WTC11 (cell line): Measurements from ENCODE around the gene SDHA. TPM values are rescaled to one million over a fixed set of nuclear protein-coding genes. Genes with fewer than 3 reads are reported as not detected.
"Not testable (repeated sequence)": the region's sequence is repeated elsewhere in the genome, so short reads cannot be mapped to it uniquely, and the experiment has no call there.

Experiments
- ATAC-seq: fragments of 200-7000 bp; cut with Tn5 transposase; 2 replicates; pipeline ENCODE4 v1.10.0; 2021; ENCODE audit warnings: mild to moderate bottlenecking, moderate library complexity
- CTCF ChIA-PET: fragments of 300-600 bp; sonication (Branson Sonifier 250); formaldehyde crosslinking; loops from one replicate; lab custom pipeline; 2021; ENCODE audit warnings: antibody characterized with exemption; lab: Charles Lee
- POLR2A ChIA-PET: fragments of 350-600 bp; sonication (Branson Sonifier 250); formaldehyde crosslinking; loops from one replicate; lab custom pipeline; 2021; ENCODE audit warnings: antibody characterized with exemption; lab: Charles Lee
- DNase-seq: peaks from one replicate; pipeline ENCODE4 v3.0.0; 2021; ENCODE audit warnings: low spot score
- H3K27ac Mint-ChIP-seq: 2 replicates; pipeline ENCODE4 v1.8.0; 2021; ENCODE audit warnings: mixed read lengths
- H3K27me3 Mint-ChIP-seq: 2 replicates; pipeline ENCODE4 v1.8.0; 2021; ENCODE audit warnings: low read depth, mild to moderate bottlenecking, moderate library complexity, mixed read lengths
- H3K36me3 Mint-ChIP-seq: 2 replicates; pipeline ENCODE4 v1.8.0; 2021; ENCODE audit warnings: mixed read lengths
- H3K4me1 Mint-ChIP-seq: 2 replicates; pipeline ENCODE4 v1.8.0; 2022; ENCODE audit warnings: mixed read lengths
- H3K4me3 Mint-ChIP-seq: 2 replicates; pipeline ENCODE4 v1.8.0; 2021; ENCODE audit warnings: mild to moderate bottlenecking, moderate library complexity, mixed read lengths
- H3K9me3 Mint-ChIP-seq: 2 replicates; pipeline ENCODE4 v1.8.0; 2021; ENCODE audit warnings: mixed read lengths
- ATF1 ChIP-seq: sonication (generic); formaldehyde crosslinking; IDR thresholded peaks from 2 replicates; pipeline ENCODE4 v1.8.1; 2023; ENCODE audit warnings: mild to moderate bottlenecking, moderate library complexity, missing genetic modification reagents
- CREB1 ChIP-seq: sonication (generic); formaldehyde crosslinking; IDR thresholded peaks from 2 replicates; pipeline ENCODE4 v1.8.0; 2023; ENCODE audit warnings: mild to moderate bottlenecking, missing genetic modification reagents
- GABPB1 ChIP-seq: sonication (generic); formaldehyde crosslinking; IDR thresholded peaks from 2 replicates; pipeline ENCODE4 v1.8.1; 2023; ENCODE audit warnings: mild to moderate bottlenecking, missing genetic modification reagents
- JAZF1 ChIP-seq: fragments of 250-450 bp; sonication (Bioruptor Pico); IDR thresholded peaks from 2 replicates; pipeline ENCODE4 v1.9.0; 2021; ENCODE audit warnings: moderate library complexity, mild to moderate bottlenecking, inconsistent platforms
- SMAD4 ChIP-seq: sonication (generic); formaldehyde crosslinking; IDR thresholded peaks from 2 replicates; pipeline ENCODE4 v1.8.0; 2022; ENCODE audit warnings: mild to moderate bottlenecking, missing genetic modification reagents
- TCF7 ChIP-seq: sonication (generic); formaldehyde crosslinking; IDR thresholded peaks from 2 replicates; pipeline ENCODE4 v1.8.0; 2022; ENCODE audit warnings: mild to moderate bottlenecking, low read depth, missing genetic modification reagents, moderate library complexity
- ZNF219 ChIP-seq: sonication (generic); formaldehyde crosslinking; IDR thresholded peaks from 2 replicates; pipeline ENCODE4 v1.8.0; 2023; ENCODE audit warnings: missing genetic modification reagents, mild to moderate bottlenecking, borderline replicate concordance
- total RNA-seq: library from RNA; stranded (reverse); gene quantifications from 3 replicates; pipeline ENCODE4 v1.2.3, GENCODE V29; 2021
- TF ChIP-seq, protein P1 (sequence below): sonication (generic); formaldehyde crosslinking; IDR thresholded peaks from 2 replicates; pipeline ENCODE4 v1.8.0; 2022; ENCODE audit warnings: missing genetic modification reagents
- TF ChIP-seq, protein P2 (sequence below): sonication (generic); formaldehyde crosslinking; IDR thresholded peaks from 2 replicates; pipeline ENCODE4 v1.8.0; 2022; ENCODE audit warnings: mild to moderate bottlenecking, missing genetic modification reagents

The SDHA gene
- total RNA-seq, 1 experiment from 2014 or later, result 145 TPM

DNA sequence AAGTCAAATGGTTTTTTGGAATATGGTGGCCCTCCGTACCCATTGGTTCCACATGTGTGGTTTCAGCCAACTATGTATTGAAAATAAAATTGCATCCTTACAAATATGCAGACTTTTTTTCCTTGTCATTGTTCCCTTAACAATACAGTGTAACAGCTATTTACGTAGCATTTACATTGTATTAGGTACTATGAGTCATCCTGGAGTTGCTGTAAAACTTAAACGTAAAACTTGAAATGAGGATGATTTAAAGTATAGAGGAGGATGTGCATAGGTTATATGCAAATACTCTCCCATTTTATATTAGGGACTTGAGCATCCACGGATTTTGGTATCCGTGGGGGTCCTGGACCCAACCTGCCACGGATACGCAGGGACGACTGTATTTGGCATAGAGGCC, 16.3 kb downstream of the SDHA start (continued):
- TF ChIP-seq, protein P1, sequence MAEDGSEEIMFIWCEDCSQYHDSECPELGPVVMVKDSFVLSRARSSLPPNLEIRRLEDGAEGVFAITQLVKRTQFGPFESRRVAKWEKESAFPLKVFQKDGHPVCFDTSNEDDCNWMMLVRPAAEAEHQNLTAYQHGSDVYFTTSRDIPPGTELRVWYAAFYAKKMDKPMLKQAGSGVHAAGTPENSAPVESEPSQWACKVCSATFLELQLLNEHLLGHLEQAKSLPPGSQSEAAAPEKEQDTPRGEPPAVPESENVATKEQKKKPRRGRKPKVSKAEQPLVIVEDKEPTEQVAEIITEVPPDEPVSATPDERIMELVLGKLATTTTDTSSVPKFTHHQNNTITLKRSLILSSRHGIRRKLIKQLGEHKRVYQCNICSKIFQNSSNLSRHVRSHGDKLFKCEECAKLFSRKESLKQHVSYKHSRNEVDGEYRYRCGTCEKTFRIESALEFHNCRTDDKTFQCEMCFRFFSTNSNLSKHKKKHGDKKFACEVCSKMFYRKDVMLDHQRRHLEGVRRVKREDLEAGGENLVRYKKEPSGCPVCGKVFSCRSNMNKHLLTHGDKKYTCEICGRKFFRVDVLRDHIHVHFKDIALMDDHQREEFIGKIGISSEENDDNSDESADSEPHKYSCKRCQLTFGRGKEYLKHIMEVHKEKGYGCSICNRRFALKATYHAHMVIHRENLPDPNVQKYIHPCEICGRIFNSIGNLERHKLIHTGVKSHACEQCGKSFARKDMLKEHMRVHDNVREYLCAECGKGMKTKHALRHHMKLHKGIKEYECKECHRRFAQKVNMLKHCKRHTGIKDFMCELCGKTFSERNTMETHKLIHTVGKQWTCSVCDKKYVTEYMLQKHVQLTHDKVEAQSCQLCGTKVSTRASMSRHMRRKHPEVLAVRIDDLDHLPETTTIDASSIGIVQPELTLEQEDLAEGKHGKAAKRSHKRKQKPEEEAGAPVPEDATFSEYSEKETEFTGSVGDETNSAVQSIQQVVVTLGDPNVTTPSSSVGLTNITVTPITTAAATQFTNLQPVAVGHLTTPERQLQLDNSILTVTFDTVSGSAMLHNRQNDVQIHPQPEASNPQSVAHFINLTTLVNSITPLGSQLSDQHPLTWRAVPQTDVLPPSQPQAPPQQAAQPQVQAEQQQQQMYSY, result no peak
- TF ChIP-seq TCF7 (CRISPR knock-in tag), result no peak
- TF ChIP-seq ZNF219 (CRISPR knock-in tag), result no peak
- no peak for TF ChIP-seq CREB1 (CRISPR knock-in tag)
- TF ChIP-seq, protein P2, sequence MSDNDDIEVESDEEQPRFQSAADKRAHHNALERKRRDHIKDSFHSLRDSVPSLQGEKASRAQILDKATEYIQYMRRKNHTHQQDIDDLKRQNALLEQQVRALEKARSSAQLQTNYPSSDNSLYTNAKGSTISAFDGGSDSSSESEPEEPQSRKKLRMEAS, result no peak
- no peak for TF ChIP-seq ATF1 (CRISPR knock-in tag)
- no peak for TF ChIP-seq GABPB1
- TF ChIP-seq JAZF1, result no peak
- TF ChIP-seq SMAD4, result no peak

- ATAC-seq, H3K27me3 Mint-ChIP-seq, H3K9me3 Mint-ChIP-seq, H3K4me1 Mint-ChIP-seq, DNase-seq, H3K4me3 Mint-ChIP-seq, H3K27ac Mint-ChIP-seq, POLR2A ChIA-PET, CTCF ChIA-PET: not testable (repeated sequence)
- H3K36me3 Mint-ChIP-seq, result peaks cover 87% of the 10 kb centered on the region
These were observed 17.4 kb downstream of the SDHA start for GRCh38 chr5:235527-235926.

- ATAC-seq, CTCF ChIA-PET, H3K27me3 Mint-ChIP-seq, H3K4me1 Mint-ChIP-seq, H3K4me3 Mint-ChIP-seq, DNase-seq, POLR2A ChIA-PET, H3K27ac Mint-ChIP-seq: not testable (repeated sequence)
- peaks cover 27% of the 10 kb centered on the region for H3K9me3 Mint-ChIP-seq
- peaks cover 93% of the 10 kb centered on the region for H3K36me3 Mint-ChIP-seq
These were observed 19.8 kb downstream of the SDHA start for GRCh38 chr5:237931-238330.

- peaks cover 27% of the 10 kb centered on the region for H3K9me3 Mint-ChIP-seq
- H3K27ac Mint-ChIP-seq, H3K4me1 Mint-ChIP-seq, POLR2A ChIA-PET, H3K27me3 Mint-ChIP-seq, H3K4me3 Mint-ChIP-seq, DNase-seq, CTCF ChIA-PET, ATAC-seq: not testable (repeated sequence)
- peaks cover 95% of the 10 kb centered on the region for H3K36me3 Mint-ChIP-seq
These were observed 22.4 kb downstream of the SDHA start for GRCh38 chr5:240550-240949.

GRCh38 chr5:241045-241669, 23.0 kb downstream of the SDHA start:
- POLR2A ChIA-PET, H3K27ac Mint-ChIP-seq, H3K27me3 Mint-ChIP-seq, ATAC-seq, H3K4me1 Mint-ChIP-seq, H3K4me3 Mint-ChIP-seq, CTCF ChIA-PET, DNase-seq: not testable (repeated sequence)
- peaks cover 29% of the 10 kb centered on the region for H3K9me3 Mint-ChIP-seq
- peaks cover 95% of the 10 kb centered on the region for H3K36me3 Mint-ChIP-seq

DNA sequence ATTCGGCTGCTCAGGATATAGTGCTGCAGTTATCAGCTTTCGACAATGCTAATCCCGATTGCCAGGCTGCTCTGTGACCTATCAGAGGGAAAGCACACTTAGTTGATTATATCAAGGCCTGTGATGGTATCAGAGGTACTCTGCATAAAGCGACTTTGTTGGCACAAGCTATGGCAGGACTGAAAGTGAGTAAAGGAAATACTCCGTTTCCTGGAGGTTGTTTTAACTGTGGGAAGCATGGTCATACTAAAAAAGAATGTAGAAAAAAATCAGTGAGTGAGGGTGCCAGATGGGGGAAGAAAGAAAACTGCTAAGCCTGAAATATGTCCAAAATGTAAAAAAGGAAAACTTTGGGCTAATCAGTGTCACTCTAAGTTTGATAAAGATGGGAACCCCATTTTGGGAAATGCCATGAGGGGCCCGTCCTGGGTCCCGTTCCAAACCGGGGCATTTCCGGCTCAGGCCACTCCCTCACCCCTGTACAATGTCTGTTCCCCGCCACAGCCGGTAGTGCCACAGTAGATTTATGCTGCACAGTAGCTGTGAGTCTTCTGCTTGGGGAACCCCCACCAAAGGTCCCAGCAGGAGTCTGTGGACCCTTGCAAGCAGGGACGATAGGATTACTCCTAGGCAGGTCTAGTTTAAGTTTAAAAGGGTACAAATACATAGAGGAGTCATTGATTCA, 25.7 kb downstream of the SDHA start:
- ATAC-seq, CTCF ChIA-PET, H3K27ac Mint-ChIP-seq, H3K4me1 Mint-ChIP-seq, H3K27me3 Mint-ChIP-seq, POLR2A ChIA-PET, H3K4me3 Mint-ChIP-seq, DNase-seq: not testable (repeated sequence)
- Mint-ChIP-seq H3K9me3 (peaks cover 56% of the 10 kb centered on the region), H3K36me3 (peaks cover 96% of the 10 kb centered on the region)

DNA sequence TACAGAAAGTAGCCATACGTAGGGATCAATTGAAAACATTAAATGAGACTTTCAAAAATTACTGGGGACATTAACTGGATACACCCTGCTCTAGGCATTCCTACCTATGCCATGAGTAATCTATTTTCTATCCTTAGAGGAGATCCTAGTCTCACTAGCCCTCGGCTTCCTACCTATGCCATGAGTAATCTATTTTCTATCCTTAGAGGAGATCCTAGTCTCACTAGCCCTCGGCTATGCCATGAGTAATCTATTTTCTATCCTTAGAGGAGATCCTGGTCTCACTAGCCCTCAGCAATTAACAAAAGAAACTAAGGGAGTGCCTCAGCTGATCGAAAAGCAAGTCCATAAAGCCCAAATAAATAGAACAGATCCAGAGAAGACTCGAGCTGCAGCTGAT, 27.6 kb downstream of the SDHA start:
- DNase-seq, CTCF ChIA-PET, H3K27me3 Mint-ChIP-seq, H3K4me1 Mint-ChIP-seq, POLR2A ChIA-PET, H3K4me3 Mint-ChIP-seq, H3K27ac Mint-ChIP-seq, ATAC-seq: not testable (repeated sequence)
- peaks cover 60% of the 10 kb centered on the region for H3K9me3 Mint-ChIP-seq
- H3K36me3 Mint-ChIP-seq, result peaks cover 92% of the 10 kb centered on the region

DNA sequence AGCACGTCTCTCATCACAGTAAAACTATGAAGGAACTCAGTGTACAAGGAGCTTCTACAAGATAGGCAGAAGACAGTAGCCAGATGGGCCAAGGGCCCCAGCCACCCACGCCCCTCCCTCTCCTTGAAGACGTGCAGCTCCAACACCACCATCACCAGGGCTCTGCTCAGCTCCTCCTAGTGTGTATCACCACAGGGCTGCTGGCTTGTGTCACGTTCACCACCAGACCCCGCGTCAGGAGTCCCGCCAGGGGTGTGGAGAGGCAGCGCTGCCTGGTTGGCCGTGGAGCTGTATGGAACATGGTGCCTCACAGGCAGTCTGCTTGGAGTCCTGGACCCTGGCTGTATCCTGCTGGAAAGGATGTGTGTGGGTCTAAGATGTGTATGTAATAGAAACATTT, 32.3 kb downstream of the SDHA start:
- H3K4me1 Mint-ChIP-seq, result not testable (repeated sequence)

GRCh38 chr5:251016-251415, 32.9 kb downstream of the SDHA start:
- CTCF ChIA-PET, POLR2A ChIA-PET, H3K27ac Mint-ChIP-seq, H3K27me3 Mint-ChIP-seq, H3K4me3 Mint-ChIP-seq, H3K4me1 Mint-ChIP-seq, DNase-seq, ATAC-seq: not testable (repeated sequence)
- H3K9me3 Mint-ChIP-seq, result peaks cover 40% of the 10 kb centered on the region
- peaks cover 69% of the 10 kb centered on the region for H3K36me3 Mint-ChIP-seq

More for the DNA sequence above, 32.3 kb downstream of the SDHA start:
- H3K27ac Mint-ChIP-seq, DNase-seq, CTCF ChIA-PET, H3K27me3 Mint-ChIP-seq, ATAC-seq, POLR2A ChIA-PET, H3K4me3 Mint-ChIP-seq: not testable (repeated sequence)
- peaks cover 69% of the 10 kb centered on the region for H3K36me3 Mint-ChIP-seq
- peaks cover 40% of the 10 kb centered on the region for H3K9me3 Mint-ChIP-seq
